Measurements from ENCODE around the gene DNAH17.

DNA sequence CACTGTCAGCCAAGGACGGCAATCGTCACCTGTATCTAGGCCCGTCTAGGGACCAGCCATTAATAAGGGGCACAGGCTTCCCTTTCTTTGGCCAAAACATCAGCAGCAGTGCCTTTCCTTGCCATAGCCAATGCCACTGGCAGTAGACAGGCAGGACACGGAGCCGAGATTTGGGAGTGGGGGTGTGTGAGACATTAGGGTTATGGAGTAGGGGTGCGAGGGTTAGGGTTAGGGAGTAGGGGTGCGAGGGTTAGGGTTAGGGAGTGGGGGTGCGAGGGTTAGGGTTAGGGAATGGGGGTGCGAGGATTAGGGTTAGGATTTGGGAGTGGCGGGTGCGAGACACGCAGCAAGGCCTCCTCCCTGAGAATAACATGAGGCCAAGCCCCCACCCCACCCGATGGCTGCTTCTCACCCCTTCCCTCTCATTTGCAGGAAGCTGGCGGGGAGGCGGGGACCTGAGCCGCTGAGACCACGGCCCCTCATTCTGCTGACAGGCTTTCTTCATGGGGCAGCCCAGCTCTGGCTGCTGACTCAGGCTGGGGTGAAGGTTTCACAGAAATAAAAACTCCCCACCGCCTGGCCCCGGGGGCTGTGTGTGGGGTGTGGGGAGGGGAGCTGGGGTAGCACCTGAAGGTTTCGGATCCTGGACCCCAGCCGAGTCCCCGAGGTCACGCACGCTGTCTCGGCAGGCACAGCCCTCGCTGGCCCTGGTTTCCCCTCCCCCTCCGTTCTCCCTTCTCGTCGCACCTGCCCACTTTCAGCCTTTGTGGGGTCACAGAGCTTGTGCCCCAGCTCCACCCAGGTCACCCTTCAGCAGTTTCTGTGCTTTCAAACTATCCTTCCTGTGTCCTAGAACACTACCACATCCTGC lies 104.9 kb downstream of the DNAH17 start:
- TF ChIP-seq POLR2A (IDR thresholded peaks at IDR 0.05; ENCODE audit: low read depth, low read length), result no peak
- TF ChIP-seq POLR2AphosphoS5 (IDR thresholded peaks at IDR 0.05; ENCODE audit: low read depth, low read length), result no peak

Measured in GM12892 (cell line).